HG02973 (cell line): ENCODE data around the gene TBL2.
"Not testable (repeated sequence)": the region's sequence is repeated elsewhere in the genome, so short reads cannot be mapped to it uniquely, and the experiment has no call there.

Source experiments
- ATAC-seq: cut with Tn5 transposase; IDR thresholded peaks from one replicate; pipeline ENCODE4 v1.9.1; 2021; ENCODE audit warnings: moderate library complexity; ENCODE audit not compliant: unreplicated experiment

TBL2 gene, protein sequence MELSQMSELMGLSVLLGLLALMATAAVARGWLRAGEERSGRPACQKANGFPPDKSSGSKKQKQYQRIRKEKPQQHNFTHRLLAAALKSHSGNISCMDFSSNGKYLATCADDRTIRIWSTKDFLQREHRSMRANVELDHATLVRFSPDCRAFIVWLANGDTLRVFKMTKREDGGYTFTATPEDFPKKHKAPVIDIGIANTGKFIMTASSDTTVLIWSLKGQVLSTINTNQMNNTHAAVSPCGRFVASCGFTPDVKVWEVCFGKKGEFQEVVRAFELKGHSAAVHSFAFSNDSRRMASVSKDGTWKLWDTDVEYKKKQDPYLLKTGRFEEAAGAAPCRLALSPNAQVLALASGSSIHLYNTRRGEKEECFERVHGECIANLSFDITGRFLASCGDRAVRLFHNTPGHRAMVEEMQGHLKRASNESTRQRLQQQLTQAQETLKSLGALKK

GRCh38 chr7:73578342-73579128 is at the start of gene TBL2:
TSS of gene TBL2 (minus strand) at chr7:73578579. CDS start at chr7:73578549, 30 bp downstream.
- peak; percentile 85 for ATAC-seq

GRCh38 chr7:73626814-73627213 is 48.4 kb upstream of the TBL2 start:
- no peak for ATAC-seq

DNA sequence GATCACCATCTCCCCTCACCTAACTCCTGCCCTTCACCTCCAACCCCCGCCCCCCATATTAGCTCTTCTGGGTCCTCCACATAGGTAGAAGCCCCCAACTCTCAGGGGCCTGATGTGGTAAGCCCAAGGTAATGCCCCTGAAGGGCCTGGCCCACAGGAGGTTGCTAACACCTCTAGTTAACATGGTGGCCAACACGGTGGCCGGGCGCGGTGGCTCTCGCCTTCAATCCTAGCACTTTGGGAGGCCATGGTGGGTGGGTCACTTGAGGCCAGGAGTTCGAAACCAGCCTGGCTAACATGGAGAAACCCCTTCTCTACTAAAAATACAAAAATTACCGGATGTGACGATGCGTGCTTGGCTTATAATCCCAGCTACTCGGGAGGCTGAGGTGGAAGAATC is 46.9 kb upstream of the TBL2 start:
- no peak for ATAC-seq

DNA sequence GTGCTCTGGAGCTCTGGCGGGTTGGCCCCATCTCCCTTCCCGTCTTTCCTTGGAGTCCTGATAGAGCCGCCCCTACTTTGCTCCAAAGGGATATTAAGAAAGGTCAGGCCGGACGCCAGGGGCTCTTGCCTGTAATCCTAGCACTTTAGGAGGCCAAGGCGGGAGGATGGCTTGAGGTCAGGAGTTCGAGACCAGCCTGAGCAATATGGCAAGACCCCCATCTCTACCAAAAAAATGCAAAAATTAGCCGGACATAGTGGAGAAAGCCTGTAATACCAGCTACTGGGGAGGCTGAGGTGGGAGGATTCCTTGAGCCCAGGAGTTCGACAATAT is 46.3 kb upstream of the TBL2 start:
- ATAC-seq: no peak

- no peak for ATAC-seq
Measured at GRCh38 chr7:73623798-73624668, 45.7 kb upstream of the TBL2 start, which contains the start of gene MLXIPL. TSS of gene MLXIPL (minus strand) at chr7:73624522. CDS start at chr7:73624492, 30 bp downstream.

GRCh38 chr7:73622909-73623797 is 44.8 kb upstream of the TBL2 start:
- ATAC-seq: no peak

DNA sequence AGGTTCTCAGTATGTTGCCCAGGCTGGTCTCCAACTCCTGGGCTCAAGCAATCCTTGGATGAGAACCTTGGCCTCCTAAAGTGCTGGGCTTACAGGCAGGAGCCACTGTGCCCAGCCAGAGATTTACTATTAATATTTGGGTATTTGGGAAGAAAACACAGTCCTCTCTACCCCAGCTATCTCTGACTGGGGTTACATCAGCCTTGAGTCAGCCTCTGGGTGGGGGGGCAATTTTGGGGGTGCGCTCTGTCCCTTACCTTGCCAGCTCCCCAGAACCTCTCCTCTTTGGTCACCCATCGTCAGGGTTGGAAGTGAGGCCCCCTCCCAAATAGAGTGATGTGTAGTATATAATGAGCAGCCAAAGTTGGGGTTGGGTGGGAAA is 44.1 kb upstream of the TBL2 start:
- no peak for ATAC-seq

GRCh38 chr7:73621168-73622063 is 43.0 kb upstream of the TBL2 start:
- no peak for ATAC-seq

- ATAC-seq: not testable (repeated sequence)
Measured at GRCh38 chr7:73619394-73619793, 41.0 kb upstream of the TBL2 start.

- ATAC-seq: no peak
Measured at GRCh38 chr7:73618538-73618937, 40.2 kb upstream of the TBL2 start.

DNA sequence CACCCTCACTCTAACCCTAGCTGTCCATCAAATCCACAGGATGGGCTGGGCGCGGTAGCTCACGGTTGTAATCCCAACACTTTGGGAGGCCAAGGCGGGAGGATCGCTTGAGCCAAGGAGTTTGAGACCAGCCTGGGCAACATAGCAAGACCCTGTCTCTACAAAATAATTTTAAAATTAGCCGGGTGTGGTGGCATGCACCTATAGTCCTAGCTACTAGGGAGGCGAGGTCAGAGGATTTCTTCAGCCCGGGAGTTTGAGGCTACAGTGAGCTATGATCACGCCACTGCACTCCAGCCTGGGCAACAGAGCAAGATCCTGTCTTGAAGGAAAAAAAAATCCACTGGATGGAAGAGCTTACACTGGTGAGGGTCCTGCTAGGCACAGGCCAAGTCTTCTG is 39.1 kb upstream of the TBL2 start:
- ATAC-seq: not testable (repeated sequence)

DNA sequence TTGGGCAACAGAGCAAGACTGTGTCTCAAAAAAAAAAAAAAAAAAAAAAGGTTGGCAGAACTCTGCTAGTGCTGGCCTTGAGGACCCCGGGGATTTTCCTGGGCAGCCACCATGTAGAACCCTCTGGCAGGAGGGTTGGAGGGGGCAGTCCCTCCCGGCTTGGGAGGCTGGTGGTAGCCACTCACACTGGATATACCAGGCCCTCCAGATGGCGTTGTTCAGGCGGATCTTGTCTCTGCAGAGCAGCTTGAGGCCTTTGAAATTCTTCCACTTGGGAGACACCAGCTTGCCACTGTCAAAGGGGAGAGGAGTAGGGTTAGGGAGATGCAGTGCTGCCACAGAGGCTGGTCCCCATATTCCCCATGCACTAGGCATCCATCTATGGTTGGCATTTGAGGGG is 37.5 kb upstream of the TBL2 start:
- no peak for ATAC-seq

- ATAC-seq: not testable (repeated sequence)
Measured at GRCh38 chr7:73614937-73615336, 36.6 kb upstream of the TBL2 start.

GRCh38 chr7:73613954-73614735 is 35.8 kb upstream of the TBL2 start:
- no peak for ATAC-seq

- no peak for ATAC-seq
Measured at GRCh38 chr7:73612598-73613269, 34.4 kb upstream of the TBL2 start.

DNA sequence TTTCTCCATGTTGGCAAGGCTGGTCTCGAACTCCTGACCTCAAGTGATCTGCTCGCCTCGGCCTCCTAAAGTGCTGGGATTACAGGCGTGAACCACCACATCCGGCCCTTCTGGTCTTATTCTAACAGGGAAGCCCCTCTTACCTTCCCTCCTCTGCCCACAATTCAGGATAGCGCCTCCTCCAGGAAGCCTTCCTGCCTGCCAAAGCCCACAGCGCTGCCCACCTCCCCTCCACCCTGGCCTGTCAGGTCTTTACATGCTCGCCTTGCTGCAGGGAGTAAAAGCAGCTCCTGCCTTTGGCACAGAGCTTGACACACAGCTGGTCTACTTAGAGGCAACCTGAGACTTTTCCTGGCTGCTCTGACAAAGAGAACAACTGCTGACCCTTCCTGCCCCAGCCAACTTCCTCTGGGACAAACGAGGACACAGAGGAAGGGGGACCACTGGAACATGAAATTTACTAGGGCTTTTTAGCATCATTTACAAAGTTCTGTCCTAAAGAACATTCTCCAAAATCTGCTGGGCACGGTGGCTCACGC is 32.7 kb upstream of the TBL2 start:
- no peak for ATAC-seq

GRCh38 chr7:73610105-73610504 is 31.7 kb upstream of the TBL2 start:
- no peak for ATAC-seq

DNA sequence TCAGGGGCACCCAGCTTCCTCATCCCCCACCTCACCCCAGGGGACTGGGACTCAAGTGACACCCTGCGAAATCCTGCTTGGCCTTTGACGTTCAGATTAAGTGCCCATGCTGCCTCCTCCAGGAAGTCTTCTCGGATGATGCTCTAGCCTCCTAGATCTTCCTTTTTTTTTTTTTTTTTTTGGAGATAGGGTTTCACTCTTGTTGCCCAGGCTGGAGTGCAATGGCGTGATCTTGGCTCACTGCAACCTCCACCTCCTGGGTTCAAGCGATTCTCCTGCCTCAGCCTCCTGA is 29.3 kb upstream of the TBL2 start:
- not testable (repeated sequence) for ATAC-seq
